Activated CD8-positive, alpha-beta memory T cell treated with anti-CD3 and anti-CD28 coated beads for 48 hours (primary cell): ENCODE data around the gene GLI2.

ENCODE experiments used
- DNase-seq, 3 experiments: peaks; one replicate each; pipeline ENCODE4 v3.0.0-alpha.2; 2020; ENCODE audit warnings: low read depth in 2 of 3, low spot score in 2 of 3

The GLI2 gene

GRCh38 chr2:120769076-120769786, 33.6 kb downstream of the GLI2 start:
- no peak for DNase-seq

GRCh38 chr2:120769787-120770120, 34.1 kb downstream of the GLI2 start:
- DNase-seq: no peak

- DNase-seq: no peak
These were observed 34.5 kb downstream of the GLI2 start for GRCh38 chr2:120770176-120770575.

GRCh38 chr2:120770641-120771040, 35.0 kb downstream of the GLI2 start:
- no peak for DNase-seq

GRCh38 chr2:120771111-120771780, 35.6 kb downstream of the GLI2 start:
- DNase-seq: no peak

- no peak for DNase-seq
These were observed 36.1 kb downstream of the GLI2 start for GRCh38 chr2:120771781-120772208.

- no peak for DNase-seq
These were observed 36.6 kb downstream of the GLI2 start for GRCh38 chr2:120772261-120772660.

GRCh38 chr2:120773186-120773800, 37.6 kb downstream of the GLI2 start:
- no peak for DNase-seq

- no peak for DNase-seq
These were observed 39.0 kb downstream of the GLI2 start for GRCh38 chr2:120774557-120775160.

GRCh38 chr2:120775194-120775593, 39.5 kb downstream of the GLI2 start:
- no peak for DNase-seq

- DNase-seq: no peak
These were observed 40.3 kb downstream of the GLI2 start for GRCh38 chr2:120775801-120776589.

GRCh38 chr2:120776649-120777048, 41.0 kb downstream of the GLI2 start:
- DNase-seq: no peak

- DNase-seq: no peak
These were observed 41.6 kb downstream of the GLI2 start for GRCh38 chr2:120777170-120777751.

GRCh38 chr2:120777787-120778186, 42.1 kb downstream of the GLI2 start:
- DNase-seq: no peak

- no peak for DNase-seq
These were observed 42.6 kb downstream of the GLI2 start for GRCh38 chr2:120778244-120778643.

- DNase-seq: no peak
These were observed 44.2 kb downstream of the GLI2 start for GRCh38 chr2:120779781-120780283.

- no peak for DNase-seq
These were observed 44.7 kb downstream of the GLI2 start for GRCh38 chr2:120780402-120780801.

GRCh38 chr2:120783371-120783791, 47.7 kb downstream of the GLI2 start:
- DNase-seq: no peak

- DNase-seq: no peak
These were observed 48.3 kb downstream of the GLI2 start for GRCh38 chr2:120783969-120784372.
